ENCODE results near the gene EMSY.
"Not testable (repeated sequence)": the region's sequence is repeated elsewhere in the genome, so short reads cannot be mapped to it uniquely, and the experiment has no call there.

DNA sequence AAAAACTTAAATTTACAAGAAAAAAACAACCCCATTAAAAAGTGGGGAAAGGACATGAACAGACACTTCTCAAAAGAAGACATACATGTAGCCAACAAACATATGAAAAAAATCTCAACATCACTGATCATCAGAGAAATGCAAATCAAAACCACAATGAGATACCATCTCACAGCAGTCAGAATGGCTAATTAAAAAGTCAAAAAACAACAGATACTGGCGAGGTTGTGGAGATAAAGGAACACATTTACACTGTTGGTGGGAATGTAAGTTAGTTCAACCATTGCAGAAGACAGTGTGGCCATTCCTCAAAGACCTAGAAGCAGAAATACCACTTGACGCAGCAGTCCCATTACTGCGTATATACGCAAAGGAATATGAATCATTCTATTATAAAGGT, 150.3 kb downstream of the EMSY start:
- TF ChIP-seq CTCF, POLR2A (IDR thresholded peaks at IDR 0.05): not testable (repeated sequence)

Measured in Peyer's patch (tissue), 4 donors.